Measurements from ENCODE around the gene PRAMEF20. TPM values are rescaled to one million over a fixed set of nuclear protein-coding genes. Genes with fewer than 3 reads are reported as not detected.

PRAMEF20 gene
- total and polyA plus RNA-seq, 2 of the 4 experiments (the other 2 are of a cell fraction) = not detected

- POLR2A ChIA-PET (ENCODE audit: unreplicated experiment) = no interaction called here
These were observed 41.2 kb downstream of the PRAMEF20 start for GRCh38 chr1:13451399-13451965.

More at GRCh38 chr1:13451399-13451965, 41.2 kb downstream of the PRAMEF20 start:
- H2AK5ac ChIP-seq (ENCODE audit: low read depth, low read length) = no peak overlapping the region
- 20% methylated on average over 2 of the region's 6 CpGs; no CpG with 5 or more reads in 1 of the 2 experiments for WGBS, 2 experiments (ENCODE audit: extremely low coverage in 2 of 2, insufficient read length in 1 of 2)
- H4K5ac ChIP-seq (ENCODE audit: low read depth, low read length) = no peak overlapping the region
- DNase-seq (no peak), ATAC-seq (ENCODE audit: low read depth) (no peak)
- H2AFZ ChIP-seq (replicated peaks; ENCODE audit: low read length, poor library complexity) = no peak overlapping the region
- no peak overlapping the region for H3K9ac ChIP-seq (ENCODE audit: low read depth, low read length)
- no peak overlapping the region for H4K8ac ChIP-seq (ENCODE audit: low read depth in 2 of 2, low read length in 2 of 2)
- no peak overlapping the region for H2BK20ac ChIP-seq (ENCODE audit: low read depth, low read length)
- intact Hi-C loops (cut with micrococcal nuclease) (no loop called here), in situ Hi-C loops (cut with MboI; ENCODE audit: low sequenced_read_pairs) (no loop called here), dilution Hi-C loops (cut with HindIII; ENCODE audit: low sequenced_read_pairs, unreplicated experiment) (no loop called here)
- no peak overlapping the region for H3K18ac ChIP-seq (ENCODE audit: low read depth, low read length)
- TF ChIP-seq RAD21 (IDR thresholded peaks at IDR 0.05; ENCODE audit: low read length) (no peak), RCOR1 (IDR thresholded peaks at IDR 0.05; ENCODE audit: insufficient replicate concordance, low read length) (no peak), SMC3 (IDR thresholded peaks at IDR 0.05; ENCODE audit: low read depth, low read length) (no peak)
- no peak overlapping the region for H2BK120ac ChIP-seq (ENCODE audit: low read depth, low read length)
- H3K9me3 ChIP-seq (ENCODE audit: control insufficient read depth, insufficient read depth, low read length) = peaks cover 12% of the 10 kb centered on the region
- no peaks in the 10 kb centered on the region for H3K36me3 ChIP-seq (ENCODE audit: control insufficient read depth, insufficient read depth, low read length)
- H2AK9ac ChIP-seq (replicated peaks; ENCODE audit: low read depth, low read length, poor library complexity) = no peak overlapping the region
- H3K9me1 ChIP-seq (ENCODE audit: insufficient read depth, low read length) = no peaks in the 10 kb centered on the region
- H3K27ac ChIP-seq (ENCODE audit: insufficient read depth, low read length) = no peak overlapping the region
- no peaks in the 10 kb centered on the region for H3K79me1 ChIP-seq (ENCODE audit: low read depth in 1 of 2, low read length in 2 of 2)
- H3K56ac ChIP-seq (ENCODE audit: extremely low read depth, insufficient read depth, low read length) = no peak overlapping the region
- no peak overlapping the region for H2BK5ac ChIP-seq (ENCODE audit: low read depth, low read length, poor library complexity, severe bottlenecking)
- no peak overlapping the region for H3K4me2 ChIP-seq (ENCODE audit: low read depth, low read length)
- no peak overlapping the region for H2BK15ac ChIP-seq (ENCODE audit: low read depth, low read length)
- no TSS peak for BruUV-seq (replicated peaks)
- H4K20me1 ChIP-seq (ENCODE audit: insufficient read depth, low read length) = no peaks in the 10 kb centered on the region
- no peaks in the 10 kb centered on the region for H3K27me3 ChIP-seq (ENCODE audit: control insufficient read depth, insufficient read depth, low read length)
- H3K4ac ChIP-seq (ENCODE audit: low read depth, low read length) = no peak overlapping the region
- H3K14ac ChIP-seq (replicated peaks; ENCODE audit: low read depth, low read length) = no peak overlapping the region
- no peak overlapping the region for H4K91ac ChIP-seq (ENCODE audit: insufficient read depth, low read depth, low read length)
- no peak overlapping the region for H3K23ac ChIP-seq (ENCODE audit: low read depth, low read length)
- CTCF ChIA-PET = no interaction called here
- no peaks in the 10 kb centered on the region for H3K4me1 ChIP-seq (ENCODE audit: control insufficient read depth, insufficient read depth, low read length)
- H3K4me3 ChIP-seq (ENCODE audit: insufficient read depth, low read depth, low read length) = no peak overlapping the region

All from IMR-90 (cell line).